B cell (primary cell): ENCODE data around the gene COBLL1.

Source experiments
- EZH2 ChIP-seq: IDR thresholded peaks from 2 replicates; pipeline ENCODE4 v1.6.1; 2012; ENCODE audit warnings: borderline replicate concordance, low read depth, mild to moderate bottlenecking, moderate library complexity, low read length; ENCODE audit not compliant: insufficient read depth, poor library complexity, severe bottlenecking
- TF ChIP-seq, protein P1 (sequence below): fragments of 200-600 bp; IDR thresholded peaks from one replicate; pipeline ENCODE4 v1.8.0; 2022; ENCODE audit warnings: antibody characterized with exemption, mild to moderate bottlenecking

DNA sequence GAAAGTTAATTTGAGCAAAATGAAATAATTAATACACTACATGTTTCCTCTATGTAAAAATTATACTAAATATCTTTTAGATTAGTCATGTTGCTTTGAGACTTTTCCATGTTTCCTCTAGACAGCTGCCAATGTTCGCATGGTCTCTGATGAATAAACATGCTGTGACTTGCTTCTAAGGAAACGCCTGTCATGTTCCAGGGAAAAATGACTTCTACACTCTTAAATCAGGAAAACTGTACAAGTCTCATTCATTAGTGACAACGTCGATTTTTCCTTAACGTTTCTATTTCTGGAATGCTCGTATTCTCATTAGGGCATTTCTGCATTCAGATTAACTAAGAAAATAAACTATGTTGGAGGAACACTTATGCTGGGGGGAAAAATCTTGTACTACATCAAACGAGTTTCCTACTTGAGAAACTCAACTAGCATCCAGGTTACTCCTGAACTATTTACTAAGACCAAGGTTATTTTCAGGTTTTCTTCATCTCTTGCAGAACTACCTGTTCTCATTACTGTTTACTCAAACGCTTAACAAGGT lies 1.6 kb downstream of the COBLL1 start:
- TF ChIP-seq EZH2, result no peak
- TF ChIP-seq, protein P1, sequence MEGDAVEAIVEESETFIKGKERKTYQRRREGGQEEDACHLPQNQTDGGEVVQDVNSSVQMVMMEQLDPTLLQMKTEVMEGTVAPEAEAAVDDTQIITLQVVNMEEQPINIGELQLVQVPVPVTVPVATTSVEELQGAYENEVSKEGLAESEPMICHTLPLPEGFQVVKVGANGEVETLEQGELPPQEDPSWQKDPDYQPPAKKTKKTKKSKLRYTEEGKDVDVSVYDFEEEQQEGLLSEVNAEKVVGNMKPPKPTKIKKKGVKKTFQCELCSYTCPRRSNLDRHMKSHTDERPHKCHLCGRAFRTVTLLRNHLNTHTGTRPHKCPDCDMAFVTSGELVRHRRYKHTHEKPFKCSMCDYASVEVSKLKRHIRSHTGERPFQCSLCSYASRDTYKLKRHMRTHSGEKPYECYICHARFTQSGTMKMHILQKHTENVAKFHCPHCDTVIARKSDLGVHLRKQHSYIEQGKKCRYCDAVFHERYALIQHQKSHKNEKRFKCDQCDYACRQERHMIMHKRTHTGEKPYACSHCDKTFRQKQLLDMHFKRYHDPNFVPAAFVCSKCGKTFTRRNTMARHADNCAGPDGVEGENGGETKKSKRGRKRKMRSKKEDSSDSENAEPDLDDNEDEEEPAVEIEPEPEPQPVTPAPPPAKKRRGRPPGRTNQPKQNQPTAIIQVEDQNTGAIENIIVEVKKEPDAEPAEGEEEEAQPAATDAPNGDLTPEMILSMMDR, result no peak
